ENCODE data around the gene FRMD6.
A peak's percentile ranks its signal among the peaks of the same experiment; 100 is the strongest.

The FRMD6 gene

GRCh38 chr14:51684760-51685159, 33.0 kb downstream of the FRMD6 start:
- Histone ChIP-seq H3K4ac (ENCODE audit: low read depth, low read length) (no peak overlapping the region), H2BK5ac (ENCODE audit: low read length) (no peak overlapping the region), H3K56ac (ENCODE audit: low read length) (no peak overlapping the region), H4K5ac (ENCODE audit: low read length) (no peak overlapping the region), H3K9ac (ENCODE audit: low read length) (no peak overlapping the region), H3K27me3 (ENCODE audit: insufficient read depth, low read length, poor library complexity) (no peaks in the 10 kb centered on the region), H3K79me2 (ENCODE audit: control insufficient read depth, insufficient read depth, low read length) (peaks cover 9% of the 10 kb centered on the region), H2BK15ac (replicated peaks; ENCODE audit: low read depth) (no peak overlapping the region), H2AK5ac (ENCODE audit: low read length) (no peak overlapping the region), H4K8ac (ENCODE audit: low read depth, low read length) (no peak overlapping the region), H3K23ac (ENCODE audit: low read length) (no peak overlapping the region), H3K27ac (ENCODE audit: low read depth, low read length) (no peak overlapping the region), H3K4me2 (ENCODE audit: low read length) (no peak overlapping the region), H2BK120ac (ENCODE audit: low read depth, low read length) (no peak overlapping the region), H3K4me1 (ENCODE audit: control insufficient read depth, low read depth, low read length) (peaks cover 7% of the 10 kb centered on the region), H3K4me3 (ENCODE audit: low read length) (no peak overlapping the region), H3K18ac (ENCODE audit: low read length) (no peak overlapping the region), H3K79me1 (ENCODE audit: low read length) (peaks cover 14% of the 10 kb centered on the region), H3K36me3 (ENCODE audit: control insufficient read depth, insufficient read depth, low read length) (no peaks in the 10 kb centered on the region)
- DNase-seq: no peak

- no peak overlapping the region for H3K27ac ChIP-seq (ENCODE audit: low read depth, low read length)
- H3K4me3 ChIP-seq (ENCODE audit: low read length): no peak overlapping the region
- no peak overlapping the region for H4K5ac ChIP-seq (ENCODE audit: low read length)
- H3K36me3 ChIP-seq (ENCODE audit: control insufficient read depth, insufficient read depth, low read length): no peaks in the 10 kb centered on the region
- no CpG with 5 or more reads among the region's 1 CpG for WGBS (ENCODE audit: extremely low coverage, insufficient coverage, low lambda C conversion rate)
- H4K8ac ChIP-seq (ENCODE audit: low read depth, low read length): no peak overlapping the region
- no peak for DNase-seq
- H3K56ac ChIP-seq (ENCODE audit: low read length): no peak overlapping the region
- no peak overlapping the region for H3K23ac ChIP-seq (ENCODE audit: low read length)
- H3K27me3 ChIP-seq (ENCODE audit: insufficient read depth, low read length, poor library complexity): no peaks in the 10 kb centered on the region
- H3K79me1 ChIP-seq (ENCODE audit: low read length): peaks cover 7% of the 10 kb centered on the region
- no peak overlapping the region for H3K9ac ChIP-seq (ENCODE audit: low read length)
- no peak overlapping the region for H3K18ac ChIP-seq (ENCODE audit: low read length)
- no peak overlapping the region for H2BK5ac ChIP-seq (ENCODE audit: low read length)
- no peaks in the 10 kb centered on the region for H3K4me1 ChIP-seq (ENCODE audit: control insufficient read depth, low read depth, low read length)
- H2AK5ac ChIP-seq (ENCODE audit: low read length): no peak overlapping the region
- H3K4me2 ChIP-seq (ENCODE audit: low read length): no peak overlapping the region
- H3K79me2 ChIP-seq (ENCODE audit: control insufficient read depth, insufficient read depth, low read length): peaks cover 1% of the 10 kb centered on the region
- H2BK15ac ChIP-seq (replicated peaks; ENCODE audit: low read depth): no peak overlapping the region
- H3K4ac ChIP-seq (ENCODE audit: low read depth, low read length): no peak overlapping the region
- no peak overlapping the region for H2BK120ac ChIP-seq (ENCODE audit: low read depth, low read length)
Observed at GRCh38 chr14:51691176-51691575, 39.5 kb downstream of the FRMD6 start.

- H3K18ac ChIP-seq (ENCODE audit: low read length): no peak overlapping the region
- WGBS (ENCODE audit: extremely low coverage, insufficient coverage, low lambda C conversion rate): no CpG with 5 or more reads among the region's 3 CpGs
- H3K4me2 ChIP-seq (ENCODE audit: low read length): no peak overlapping the region
- H3K9ac ChIP-seq (ENCODE audit: low read length): no peak overlapping the region
- H3K23ac ChIP-seq (ENCODE audit: low read length): no peak overlapping the region
- H3K4ac ChIP-seq (ENCODE audit: low read depth, low read length): no peak overlapping the region
- no peak overlapping the region for H3K4me3 ChIP-seq (ENCODE audit: low read length)
- peaks cover 7% of the 10 kb centered on the region for H3K79me1 ChIP-seq (ENCODE audit: low read length)
- no peak overlapping the region for H4K8ac ChIP-seq (ENCODE audit: low read depth, low read length)
- H2BK15ac ChIP-seq (replicated peaks; ENCODE audit: low read depth): no peak overlapping the region
- no peak for DNase-seq
- H2BK120ac ChIP-seq (ENCODE audit: low read depth, low read length): no peak overlapping the region
- H3K4me1 ChIP-seq (ENCODE audit: control insufficient read depth, low read depth, low read length): no peaks in the 10 kb centered on the region
- H3K79me2 ChIP-seq (ENCODE audit: control insufficient read depth, insufficient read depth, low read length): peaks cover 1% of the 10 kb centered on the region
- no peak overlapping the region for H3K56ac ChIP-seq (ENCODE audit: low read length)
- H4K5ac ChIP-seq (ENCODE audit: low read length): no peak overlapping the region
- H3K36me3 ChIP-seq (ENCODE audit: control insufficient read depth, insufficient read depth, low read length): no peaks in the 10 kb centered on the region
- H3K27ac ChIP-seq (ENCODE audit: low read depth, low read length): no peak overlapping the region
- no peak overlapping the region for H2BK5ac ChIP-seq (ENCODE audit: low read length)
- no peaks in the 10 kb centered on the region for H3K27me3 ChIP-seq (ENCODE audit: insufficient read depth, low read length, poor library complexity)
- H2AK5ac ChIP-seq (ENCODE audit: low read length): no peak overlapping the region
Observed at GRCh38 chr14:51692646-51693045, 40.9 kb downstream of the FRMD6 start.

GRCh38 chr14:51697848-51698247, 46.1 kb downstream of the FRMD6 start:
- H3K27me3 ChIP-seq (ENCODE audit: insufficient read depth, low read length, poor library complexity): no peaks in the 10 kb centered on the region
- H3K4me2 ChIP-seq (ENCODE audit: low read length): no peak overlapping the region
- no peak overlapping the region for H2BK15ac ChIP-seq (replicated peaks; ENCODE audit: low read depth)
- no peak overlapping the region for H2BK5ac ChIP-seq (ENCODE audit: low read length)
- H3K4me1 ChIP-seq (ENCODE audit: control insufficient read depth, low read depth, low read length): no peaks in the 10 kb centered on the region
- no peak overlapping the region for H3K23ac ChIP-seq (ENCODE audit: low read length)
- no peak overlapping the region for H3K4me3 ChIP-seq (ENCODE audit: low read length)
- DNase-seq: no peak
- no CpG with 5 or more reads among the region's 3 CpGs for WGBS (ENCODE audit: extremely low coverage, insufficient coverage, low lambda C conversion rate)
- H3K4ac ChIP-seq (ENCODE audit: low read depth, low read length): no peak overlapping the region
- no peak overlapping the region for H3K18ac ChIP-seq (ENCODE audit: low read length)
- H3K27ac ChIP-seq (ENCODE audit: low read depth, low read length): no peak overlapping the region
- no peak overlapping the region for H4K5ac ChIP-seq (ENCODE audit: low read length)
- no peak overlapping the region for H2AK5ac ChIP-seq (ENCODE audit: low read length)
- H3K79me1 ChIP-seq (ENCODE audit: low read length): peaks cover 2% of the 10 kb centered on the region
- no peak overlapping the region for H2BK120ac ChIP-seq (ENCODE audit: low read depth, low read length)
- no peak overlapping the region for H3K56ac ChIP-seq (ENCODE audit: low read length)
- H3K9ac ChIP-seq (ENCODE audit: low read length): no peak overlapping the region
- no peak overlapping the region for H4K8ac ChIP-seq (ENCODE audit: low read depth, low read length)
- no peaks in the 10 kb centered on the region for H3K36me3 ChIP-seq (ENCODE audit: control insufficient read depth, insufficient read depth, low read length)
- H3K79me2 ChIP-seq (ENCODE audit: control insufficient read depth, insufficient read depth, low read length): no peaks in the 10 kb centered on the region

- H4K5ac ChIP-seq (ENCODE audit: low read length): no peak overlapping the region
- H3K36me3 ChIP-seq (ENCODE audit: control insufficient read depth, insufficient read depth, low read length): peaks cover 3% of the 10 kb centered on the region
- H3K27me3 ChIP-seq (ENCODE audit: insufficient read depth, low read length, poor library complexity): no peaks in the 10 kb centered on the region
- H3K4me1 ChIP-seq (ENCODE audit: control insufficient read depth, low read depth, low read length): no peaks in the 10 kb centered on the region
- H3K4me2 ChIP-seq (ENCODE audit: low read length): no peak overlapping the region
- no peaks in the 10 kb centered on the region for H3K79me2 ChIP-seq (ENCODE audit: control insufficient read depth, insufficient read depth, low read length)
- H2BK15ac ChIP-seq (replicated peaks; ENCODE audit: low read depth): no peak overlapping the region
- H3K27ac ChIP-seq (ENCODE audit: low read depth, low read length): no peak overlapping the region
- WGBS (ENCODE audit: extremely low coverage, insufficient coverage, low lambda C conversion rate): no CpG with 5 or more reads among the region's 3 CpGs
- no peak overlapping the region for H3K4me3 ChIP-seq (ENCODE audit: low read length)
- H3K18ac ChIP-seq (ENCODE audit: low read length): no peak overlapping the region
- no peak overlapping the region for H2BK5ac ChIP-seq (ENCODE audit: low read length)
- H3K9ac ChIP-seq (ENCODE audit: low read length): no peak overlapping the region
- H3K23ac ChIP-seq (ENCODE audit: low read length): no peak overlapping the region
- DNase-seq: peak; percentile 22
- H3K79me1 ChIP-seq (ENCODE audit: low read length): no peaks in the 10 kb centered on the region
- no peak overlapping the region for H2BK120ac ChIP-seq (ENCODE audit: low read depth, low read length)
- no peak overlapping the region for H3K56ac ChIP-seq (ENCODE audit: low read length)
- no peak overlapping the region for H2AK5ac ChIP-seq (ENCODE audit: low read length)
- H3K4ac ChIP-seq (ENCODE audit: low read depth, low read length): no peak overlapping the region
- H4K8ac ChIP-seq (ENCODE audit: low read depth, low read length): no peak overlapping the region
Observed at GRCh38 chr14:51701951-51702350, 50.2 kb downstream of the FRMD6 start.

GRCh38 chr14:51703787-51704186, 52.1 kb downstream of the FRMD6 start:
- H3K79me1 ChIP-seq (ENCODE audit: low read length): no peaks in the 10 kb centered on the region
- H3K36me3 ChIP-seq (ENCODE audit: control insufficient read depth, insufficient read depth, low read length): peaks cover 4% of the 10 kb centered on the region
- no CpG with 5 or more reads among the region's 2 CpGs for whole genome bisulfite sequencing (ENCODE audit: extremely low coverage, insufficient coverage, low lambda C conversion rate)
- no peaks in the 10 kb centered on the region for H3K27me3 ChIP-seq (ENCODE audit: insufficient read depth, low read length, poor library complexity)
- no peak overlapping the region for H2BK120ac ChIP-seq (ENCODE audit: low read depth, low read length)
- H2BK5ac ChIP-seq (ENCODE audit: low read length): no peak overlapping the region
- H3K4me2 ChIP-seq (ENCODE audit: low read length): no peak overlapping the region
- H3K79me2 ChIP-seq (ENCODE audit: control insufficient read depth, insufficient read depth, low read length): no peaks in the 10 kb centered on the region
- H3K56ac ChIP-seq (ENCODE audit: low read length): no peak overlapping the region
- no peak overlapping the region for H3K9ac ChIP-seq (ENCODE audit: low read length)
- no peak overlapping the region for H3K27ac ChIP-seq (ENCODE audit: low read depth, low read length)
- no peaks in the 10 kb centered on the region for H3K4me1 ChIP-seq (ENCODE audit: control insufficient read depth, low read depth, low read length)
- no peak overlapping the region for H3K18ac ChIP-seq (ENCODE audit: low read length)
- H3K4ac ChIP-seq (ENCODE audit: low read depth, low read length): no peak overlapping the region
- DNase-seq: no peak
- no peak overlapping the region for H4K5ac ChIP-seq (ENCODE audit: low read length)
- no peak overlapping the region for H2BK15ac ChIP-seq (replicated peaks; ENCODE audit: low read depth)
- no peak overlapping the region for H3K4me3 ChIP-seq (ENCODE audit: low read length)
- no peak overlapping the region for H3K23ac ChIP-seq (ENCODE audit: low read length)
- H4K8ac ChIP-seq (ENCODE audit: low read depth, low read length): no peak overlapping the region
- H2AK5ac ChIP-seq (ENCODE audit: low read length): no peak overlapping the region
